ENCODE data around the gene CDIPT.

- no peak for TF ChIP-seq CTCF (IDR thresholded peaks at IDR 0.05; ENCODE audit: low read depth, low read length)
- TF ChIP-seq EZH2phosphoT487 (IDR thresholded peaks at IDR 0.05; ENCODE audit: low read depth), result no peak
Measured at GRCh38 chr16:29813644-29814562, 49.1 kb downstream of the CDIPT start.
